Liver (tissue), 10 donors: Measurements from ENCODE around the gene CEND1. TPM values are rescaled to one million over a fixed set of nuclear protein-coding genes. Genes with fewer than 3 reads are reported as not detected.

Experiments used
- DNase-seq: peaks from one replicate; pipeline ENCODE4 v3.0.0-alpha.2; 2017; ENCODE audit warnings: low spot score
- H3K27ac ChIP-seq, 2 donors: one replicate each; pipeline ENCODE4 v1.7.0; 2013; ENCODE audit warnings: inconsistent platforms in 2 of 2, low read length in 2 of 2, control low read depth in 1 of 2, low read depth in 1 of 2, mild to moderate bottlenecking in 1 of 2
- H3K27me3 ChIP-seq, 4 donors: one replicate each; pipeline versions ENCODE4 v1.6.1 to v1.7.0; 2013; ENCODE audit warnings: low read length in 3 of 4, inconsistent platforms in 1 of 4, mild to moderate bottlenecking in 1 of 4, moderate library complexity in 1 of 4; ENCODE audit not compliant: control insufficient read depth in 4 of 4, insufficient read depth in 4 of 4
- H3K36me3 ChIP-seq, 4 donors: one replicate each; pipeline versions ENCODE4 v1.6.1 to v1.7.0; 2013; ENCODE audit warnings: low read length in 3 of 4, mild to moderate bottlenecking in 3 of 4, low read depth in 1 of 4, moderate library complexity in 1 of 4; ENCODE audit not compliant: control insufficient read depth in 4 of 4, insufficient read depth in 3 of 4
- H3K4me1 ChIP-seq, 4 donors: one replicate each; pipeline versions ENCODE4 v1.6.1 to v1.7.0; 2013; ENCODE audit warnings: low read length in 3 of 4, mild to moderate bottlenecking in 3 of 4, moderate library complexity in 1 of 4; ENCODE audit not compliant: control insufficient read depth in 4 of 4, insufficient read depth in 4 of 4
- H3K4me3 ChIP-seq, 3 donors: one replicate each; pipeline versions ENCODE4 v1.6.1 to v1.7.0; 2013; ENCODE audit warnings: low read length in 3 of 3, control low read depth in 1 of 3, low read depth in 1 of 3, mild to moderate bottlenecking in 1 of 3
- H3K9ac ChIP-seq, 2 donors: one replicate each; pipeline ENCODE4 v1.7.0; 2013; ENCODE audit warnings: low read length in 2 of 2, mild to moderate bottlenecking in 2 of 2, moderate library complexity in 2 of 2, control low read depth in 1 of 2, low read depth in 1 of 2
- H3K9me3 ChIP-seq, 4 donors: one replicate each; pipeline versions ENCODE4 v1.6.1 to v1.7.0; 2013; ENCODE audit warnings: low read length in 3 of 4; ENCODE audit not compliant: control insufficient read depth in 4 of 4
- ATF3 ChIP-seq: IDR thresholded peaks from 2 replicates; pipeline ENCODE4 v1.6.1; 2016; ENCODE audit warnings: antibody characterized with exemption
- RXRA ChIP-seq, 2 donors: IDR thresholded peaks; 2 replicates each; pipeline ENCODE4 v1.6.1; 2017 to 2018; ENCODE audit warnings: antibody characterized with exemption in 2 of 2, mild to moderate bottlenecking in 1 of 2
- WGBS: extraction: QIAGEN DNeasy Blood & Tissue Kit; methylation state at CpG from one replicate; pipeline ENCODE4 v1.1.7; 2013; 5-methylcytosine and 5-hydroxymethylcytosine counted together
- polyA plus RNA-seq, 2 donors: library from polyadenylated mRNA; stranded (reverse) in 1 of 2; unstranded in 1 of 2; fragments of 200-250 nt in 1 of 2; fragments of >200 nt in 1 of 2; fragmentation: Nextera tagmentation in 1 of 2; extraction: Ambion mirVana in 1 of 2; gene quantifications; one replicate each; pipeline versions ENCODE4 v1.2.1 to v1.2.3, GENCODE V29; 2013 to 2015
- small RNA-seq: library from RNA; depleted of rRNA; stranded (forward); fragments of <200 nt; gene quantifications from one replicate; pipeline ENCODE3, GENCODE V24; 2014
- total RNA-seq, 2 donors: library from RNA; depleted of rRNA; stranded (reverse); fragments of >200 nt; gene quantifications; one replicate each; pipeline ENCODE4 v1.2.3, GENCODE V29; 2014
- TF ChIP-seq, protein P1 (sequence below): IDR thresholded peaks from 2 replicates; pipeline ENCODE4 v1.6.1; 2016; ENCODE audit warnings: antibody characterized with exemption
- donor health status: healthy.
- donor health status: healthy.
- donor health status: healthy.
- donor health status: healthy.
- donor health status: healthy.

CEND1 gene
- total and polyA plus RNA-seq, 4 donors, result not detected

DNA sequence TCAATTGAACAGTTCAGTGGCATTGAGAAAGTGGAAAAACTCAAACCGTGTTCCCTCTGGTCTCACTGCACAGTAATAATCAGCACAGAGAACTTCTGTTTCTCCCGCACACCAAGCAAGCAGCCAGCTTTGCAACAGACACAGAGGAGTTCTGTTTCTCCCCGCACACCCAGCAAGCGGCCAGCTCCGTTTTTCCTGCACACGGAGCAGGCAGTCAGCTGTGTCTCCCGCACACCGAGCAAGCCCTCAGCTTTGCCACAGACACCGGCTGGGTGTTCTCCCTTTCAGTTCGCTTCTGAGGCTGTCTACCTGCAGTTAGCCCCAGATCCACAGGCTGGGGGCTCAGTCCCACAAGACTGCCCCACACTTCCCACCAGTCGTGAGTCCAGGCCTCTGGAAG lies 52.5 kb downstream of the CEND1 start:
- Histone ChIP-seq H3K36me3 (no peaks in the 10 kb centered on the region), H3K9ac (no peak overlapping the region), H3K27me3 (no peaks in the 10 kb centered on the region), H3K9me3 (no peaks in the 10 kb centered on the region), H3K27ac (no peak overlapping the region), H3K4me3 (no peak overlapping the region), H3K4me1 (no peaks in the 10 kb centered on the region)
- TF ChIP-seq RXRA (IDR thresholded peaks at IDR 0.05) (no peak), ATF3 (no peak)
- TF ChIP-seq, protein P1, sequence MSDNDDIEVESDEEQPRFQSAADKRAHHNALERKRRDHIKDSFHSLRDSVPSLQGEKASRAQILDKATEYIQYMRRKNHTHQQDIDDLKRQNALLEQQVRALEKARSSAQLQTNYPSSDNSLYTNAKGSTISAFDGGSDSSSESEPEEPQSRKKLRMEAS, result no peak
- WGBS, result 72% methylated on average over 11 of the region's 11 CpGs
- DNase-seq, result no peak

Small RNAs within 50 kb of the gene (small RNA-seq; reads per million reads assigned to genes)
- gene SNORA52, result not detected

Other genes starting within 250 kb of the CEND1 start
- gene LMNTD2, start 229.4 kb downstream of the CEND1 start, total RNA-seq, result 1 to 10 TPM; 1.2 to 2.9 TPM
- gene LMNTD2, start 229.4 kb downstream of the CEND1 start, polyA plus RNA-seq, result 1 to 10 TPM; 1.6 to 4.6 TPM
- gene RASSF7, start 229.1 kb downstream of the CEND1 start, total RNA-seq, result 10 to 100 TPM; 11.5 to 35.5 TPM
- gene RASSF7, start 229.1 kb downstream of the CEND1 start, polyA plus RNA-seq, result 10 to 100 TPM; 38.3 to 50.4 TPM
- gene PHRF1, start 213.6 kb downstream of the CEND1 start, total RNA-seq, result 10 to 100 TPM; 22.4 to 25.2 TPM
- gene PHRF1, start 213.6 kb downstream of the CEND1 start, polyA plus RNA-seq, result 10 to 100 TPM in 1 of 2 donors, 1 to 10 TPM in 1; 2.4 to 15.1 TPM
- 10 to 100 TPM; 15.7 to 62.4 TPM for gene IRF7, start 174.1 kb downstream of the CEND1 start, total RNA-seq
- 10 to 100 TPM; 23.8 to 50.3 TPM for gene IRF7, start 174.1 kb downstream of the CEND1 start, polyA plus RNA-seq
- 10 to 100 TPM; 34.8 to 79.7 TPM for gene CDHR5, start 165.1 kb downstream of the CEND1 start, total RNA-seq
- 10 to 100 TPM; 29.4 to 86.2 TPM for gene CDHR5, start 165.1 kb downstream of the CEND1 start, polyA plus RNA-seq
- not detected for gene SCT, start 162.9 kb downstream of the CEND1 start, total RNA-seq
- gene SCT, start 162.9 kb downstream of the CEND1 start, polyA plus RNA-seq, result not detected
- not detected for gene DRD4, start 152.8 kb downstream of the CEND1 start, total RNA-seq
- gene DRD4, start 152.8 kb downstream of the CEND1 start, polyA plus RNA-seq, result not detected
- 10 to 100 TPM in 1 of 2 donors, 1 to 10 TPM in 1; 9.6 to 11.4 TPM for gene DEAF1, start 94.9 kb downstream of the CEND1 start, total RNA-seq
- 10 to 100 TPM in 1 of 2 donors, 1 to 10 TPM in 1; 7.0 to 10.5 TPM for gene DEAF1, start 94.9 kb downstream of the CEND1 start, polyA plus RNA-seq
- gene TMEM80, start 94.3 kb downstream of the CEND1 start, total RNA-seq, result 10 to 100 TPM in 1 of 2 donors, 1 to 10 TPM in 1; 5.1 to 11.1 TPM
- gene TMEM80, start 94.3 kb downstream of the CEND1 start, polyA plus RNA-seq, result 10 to 100 TPM in 1 of 2 donors, 1 to 10 TPM in 1; 5.3 to 12.4 TPM
- gene EPS8L2, start 83.9 kb downstream of the CEND1 start, total RNA-seq, result 100 to 1,000 TPM in 1 of 2 donors, 10 to 100 TPM in 1; 24.4 to 138 TPM
- 10 to 100 TPM; 62.2 to 63.2 TPM for gene EPS8L2, start 83.9 kb downstream of the CEND1 start, polyA plus RNA-seq
- gene TALDO1, start 42.6 kb downstream of the CEND1 start, total RNA-seq, result 100 to 1,000 TPM in 1 of 2 donors, 10 to 100 TPM in 1; 72.5 to 181 TPM
- 100 to 1,000 TPM; 123 to 133 TPM for gene TALDO1, start 42.6 kb downstream of the CEND1 start, polyA plus RNA-seq
- 10 to 100 TPM; 26.3 to 37.2 TPM for gene GATD1, start 12.6 kb downstream of the CEND1 start, total RNA-seq
- 10 to 100 TPM; 22.7 to 23.0 TPM for gene GATD1, start 12.6 kb downstream of the CEND1 start, polyA plus RNA-seq
- 10 to 100 TPM in 1 of 2 donors, 1 to 10 TPM in 1; 5.3 to 15.1 TPM for gene SLC25A22, start 8.2 kb upstream of the CEND1 start, total RNA-seq
- 10 to 100 TPM in 1 of 2 donors, 1 to 10 TPM in 1; 9.0 to 26.8 TPM for gene SLC25A22, start 8.2 kb upstream of the CEND1 start, polyA plus RNA-seq
- gene PIDD1, start 15.1 kb upstream of the CEND1 start, total RNA-seq, result 10 to 100 TPM in 1 of 2 donors, 1 to 10 TPM in 1; 7.8 to 10.4 TPM
- 1 to 10 TPM; 6.4 to 7.3 TPM for gene PIDD1, start 15.1 kb upstream of the CEND1 start, polyA plus RNA-seq
- 100 to 1,000 TPM in 1 of 2 donors, 10 to 100 TPM in 1; 59.8 to 297 TPM for gene RPLP2, start 19.9 kb upstream of the CEND1 start, total RNA-seq
- 100 to 1,000 TPM; 273 to 476 TPM for gene RPLP2, start 19.9 kb upstream of the CEND1 start, polyA plus RNA-seq
- 10 to 100 TPM; 13.7 to 29.1 TPM for gene PNPLA2, start 28.8 kb upstream of the CEND1 start, total RNA-seq
- 10 to 100 TPM; 25.3 to 58.9 TPM for gene PNPLA2, start 28.8 kb upstream of the CEND1 start, polyA plus RNA-seq
- gene CRACR2B, start 37.8 kb upstream of the CEND1 start, total RNA-seq, result 1 to 10 TPM in 1 of 2 donors, under 1 TPM in 1; 0.14 to 2.8 TPM
- gene CRACR2B, start 37.8 kb upstream of the CEND1 start, polyA plus RNA-seq, result 1 to 10 TPM; 1.6 to 2.9 TPM
- 100 to 1,000 TPM in 1 of 2 donors, 10 to 100 TPM in 1; 31.6 to 127 TPM for gene CD151, start 42.9 kb upstream of the CEND1 start, total RNA-seq
- gene CD151, start 42.9 kb upstream of the CEND1 start, polyA plus RNA-seq, result 100 to 1,000 TPM; 121 to 264 TPM
- gene POLR2L, start 52.4 kb upstream of the CEND1 start, total RNA-seq, result 10 to 100 TPM; 28.1 to 60.4 TPM
- 100 to 1,000 TPM; 152 to 230 TPM for gene POLR2L, start 52.4 kb upstream of the CEND1 start, polyA plus RNA-seq
- gene TSPAN4, start 52.8 kb upstream of the CEND1 start, total RNA-seq, result 10 to 100 TPM; 25.2 to 35.6 TPM
- gene TSPAN4, start 52.8 kb upstream of the CEND1 start, polyA plus RNA-seq, result 10 to 100 TPM; 16.5 to 38.1 TPM
- 10 to 100 TPM; 39.5 to 67.1 TPM for gene CHID1, start 120.7 kb upstream of the CEND1 start, total RNA-seq
- 10 to 100 TPM; 51.1 to 68.8 TPM for gene CHID1, start 120.7 kb upstream of the CEND1 start, polyA plus RNA-seq
- gene AP2A2, start 135.8 kb upstream of the CEND1 start, total RNA-seq, result 10 to 100 TPM; 20.5 to 39.7 TPM
- 10 to 100 TPM; 22.0 to 25.5 TPM for gene AP2A2, start 135.8 kb upstream of the CEND1 start, polyA plus RNA-seq
- under 1 TPM; 0.05 to 0.25 TPM for gene MUC6, start 246.6 kb upstream of the CEND1 start, total RNA-seq
- under 1 TPM; 0.12 to 0.54 TPM for gene MUC6, start 246.6 kb upstream of the CEND1 start, polyA plus RNA-seq